HUES48 (cell line): ENCODE data around the gene CFAP74.

Experiments used
- H3K27ac ChIP-seq: one replicate; pipeline ENCODE4 v1.7.0; 2013; ENCODE audit warnings: low read depth, low read length, inconsistent platforms
- H3K27me3 ChIP-seq: 2 replicates; pipeline ENCODE4 v1.6.1; 2013; ENCODE audit warnings: mild to moderate bottlenecking, low read length; ENCODE audit not compliant: control insufficient read depth, insufficient read depth
- H3K36me3 ChIP-seq: 2 replicates; pipeline ENCODE4 v1.6.1; 2013; ENCODE audit warnings: low read length; ENCODE audit not compliant: control insufficient read depth, insufficient read depth
- H3K4me1 ChIP-seq: 2 replicates; pipeline ENCODE4 v1.6.1; 2013; ENCODE audit warnings: mild to moderate bottlenecking, low read length; ENCODE audit not compliant: control insufficient read depth, insufficient read depth
- H3K4me3 ChIP-seq: 2 replicates; pipeline ENCODE4 v1.5.1; 2013; ENCODE audit warnings: mild to moderate bottlenecking, low read depth, low read length
- H3K9ac ChIP-seq: 2 replicates; pipeline ENCODE4 v1.6.1; 2013; ENCODE audit warnings: mild to moderate bottlenecking, low read depth, low read length, moderate library complexity
- H3K9me3 ChIP-seq: 2 replicates; pipeline ENCODE4 v1.6.1; 2013; ENCODE audit warnings: low read length; ENCODE audit not compliant: control insufficient read depth, insufficient read depth

CFAP74 gene

DNA sequence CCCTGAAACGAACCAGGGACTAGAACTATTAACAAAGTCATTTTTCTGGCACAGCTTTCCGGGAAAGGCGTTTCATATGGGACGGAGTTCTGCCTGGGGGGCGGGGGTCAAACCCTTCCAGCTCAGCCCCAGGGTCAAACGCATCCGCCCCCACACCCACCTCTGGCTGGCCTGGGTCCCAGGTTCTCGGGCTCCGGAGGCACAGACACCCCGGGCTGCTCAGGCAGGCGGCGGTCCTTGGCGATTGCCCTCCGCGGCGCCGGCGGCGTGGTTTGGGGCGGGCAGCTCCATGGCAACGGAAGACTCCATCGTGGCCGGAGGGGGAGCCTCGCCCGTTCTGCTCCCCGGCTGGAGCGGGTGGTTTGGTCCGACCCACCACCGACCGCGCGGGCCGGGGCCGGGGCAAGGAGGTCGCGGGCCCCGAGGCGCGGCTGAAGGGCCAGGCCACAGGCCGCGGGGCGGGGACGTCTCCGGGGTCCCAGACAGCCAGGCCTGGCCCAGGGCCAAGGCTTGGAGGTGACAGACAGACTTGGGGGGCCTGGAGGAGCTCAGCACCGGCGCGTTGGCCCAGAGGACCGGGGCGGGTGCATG lies at the start of gene CFAP74:
TSS of gene CFAP74 (minus strand) at position 246 of the 591 bp plus-strand sequence. CDS start 12,830 bp downstream, outside the sequence.
- H3K9ac ChIP-seq, result no peak within 1 kb of the TSS
- H3K27me3 ChIP-seq, result peaks cover 6% of the 10 kb centered on the region
- no peaks in the 10 kb centered on the region for H3K4me1 ChIP-seq
- no peaks in the 10 kb centered on the region for H3K36me3 ChIP-seq
- peak within 1 kb of the TSS; percentile 55; the same call in 1 of the 2 replicates for H3K4me3 ChIP-seq
- H3K9me3 ChIP-seq, result no peaks in the 10 kb centered on the region
- H3K27ac ChIP-seq, result no peak within 1 kb of the TSS

DNA sequence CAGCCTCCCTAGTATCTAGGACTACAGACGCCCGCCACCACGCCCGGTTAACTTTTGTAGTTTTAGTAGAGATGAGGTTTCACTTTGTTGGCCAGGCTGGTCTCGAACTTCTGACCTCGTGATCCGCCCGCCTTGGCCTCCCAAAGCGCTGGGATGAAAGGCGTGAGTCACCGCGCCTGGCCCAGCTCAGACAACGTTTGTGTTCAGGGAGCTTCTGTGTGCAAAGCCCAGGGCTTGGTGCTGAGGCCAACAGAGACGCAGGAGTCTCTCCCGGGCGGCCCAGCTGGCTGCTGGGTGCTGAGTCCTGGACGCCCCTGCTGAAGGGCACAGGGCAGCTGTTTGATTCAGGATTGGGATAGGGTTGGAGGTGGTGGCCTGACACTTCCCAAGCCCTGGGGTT lies 49.6 kb upstream of the CFAP74 start:
- H3K4me1 ChIP-seq, result peaks cover under 1% of the 10 kb centered on the region; the same call in 1 of the 2 replicates
- H3K27ac ChIP-seq, result no peak overlapping the region
- no peaks in the 10 kb centered on the region for H3K27me3 ChIP-seq
- no peak overlapping the region for H3K4me3 ChIP-seq
- no peaks in the 10 kb centered on the region for H3K9me3 ChIP-seq
- H3K9ac ChIP-seq, result no peak overlapping the region
- H3K36me3 ChIP-seq, result peaks cover 20% of the 10 kb centered on the region

DNA sequence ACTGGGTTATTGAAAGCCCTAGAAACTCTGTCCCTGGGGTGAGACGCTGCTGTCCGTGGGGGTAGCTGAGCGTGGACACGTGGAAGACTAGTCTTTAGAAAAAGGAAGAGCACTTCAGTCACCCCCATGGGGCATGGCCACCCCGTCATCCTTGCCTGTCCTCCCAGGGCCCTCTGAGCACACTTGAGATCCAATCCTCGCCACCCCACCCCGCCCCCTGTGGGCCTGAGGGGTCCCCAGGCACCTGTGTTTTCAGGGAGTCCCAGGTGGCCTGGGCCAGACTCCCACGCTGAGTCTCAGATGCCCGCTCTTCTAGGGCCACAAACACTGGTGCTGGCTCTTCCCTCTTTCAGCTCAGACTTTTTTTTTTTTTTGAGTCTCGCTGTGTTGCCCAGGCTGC lies 49.2 kb upstream of the CFAP74 start:
- Histone ChIP-seq H3K9ac (no peak overlapping the region), H3K4me1 (peaks cover 5% of the 10 kb centered on the region; the same call in 1 of the 2 replicates), H3K4me3 (no peak overlapping the region), H3K9me3 (no peaks in the 10 kb centered on the region), H3K36me3 (peaks cover 20% of the 10 kb centered on the region), H3K27ac (no peak overlapping the region), H3K27me3 (no peaks in the 10 kb centered on the region)

GRCh38 chr1:2052054-2052679 lies 48.6 kb upstream of the CFAP74 start:
- Histone ChIP-seq H3K9me3 (no peaks in the 10 kb centered on the region), H3K4me1 (peaks cover 11% of the 10 kb centered on the region), H3K27me3 (no peaks in the 10 kb centered on the region), H3K9ac (no peak overlapping the region), H3K4me3 (peak overlapping the region; percentile 83; the same call in 1 of the 2 replicates), H3K36me3 (peaks cover 16% of the 10 kb centered on the region), H3K27ac (no peak overlapping the region)

DNA sequence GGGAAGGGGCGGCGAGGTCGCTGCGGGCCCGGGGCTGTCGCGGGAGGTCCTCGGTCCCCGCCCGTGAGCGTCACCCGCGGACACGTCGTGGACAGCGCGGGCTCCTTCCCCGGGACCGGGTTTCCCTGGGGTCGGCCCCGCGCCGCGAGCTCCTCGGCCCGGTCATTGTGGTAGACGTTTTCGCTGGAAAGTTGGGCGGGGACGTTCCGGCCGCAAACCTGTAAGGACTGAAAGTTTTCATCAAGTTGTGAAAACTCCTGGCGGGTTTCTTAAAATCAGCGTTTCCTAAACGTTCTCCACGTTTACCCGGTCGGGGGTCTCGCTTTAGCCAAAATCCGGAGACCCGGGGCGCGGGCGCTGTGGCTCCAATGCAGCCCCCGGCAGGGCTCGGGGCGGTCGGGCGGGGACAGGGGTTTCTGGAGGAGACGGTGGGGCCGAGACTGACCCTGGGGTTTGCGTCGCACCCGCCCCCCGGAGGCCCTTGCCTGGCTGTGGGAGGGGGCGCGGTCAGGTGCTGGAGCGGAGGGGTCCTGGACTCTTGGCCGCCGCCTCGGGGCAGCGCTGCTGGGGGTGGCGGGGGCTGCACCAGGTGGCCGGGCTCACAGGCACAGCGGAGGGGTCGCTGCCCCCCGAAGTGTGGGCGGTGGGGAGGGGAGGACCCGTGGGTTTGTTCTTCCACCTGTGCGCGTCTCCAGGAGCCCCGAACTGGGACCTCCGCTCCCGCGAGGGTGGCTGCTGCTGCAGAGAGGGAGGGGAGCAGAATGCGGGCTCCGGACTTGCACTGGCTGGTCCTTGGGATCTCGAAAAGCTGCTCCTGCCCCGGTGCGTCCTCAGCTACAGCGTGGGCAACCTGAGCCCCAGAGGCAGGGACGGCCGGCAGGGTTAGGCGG lies 47.5 kb upstream of the CFAP74 start:
- no peak overlapping the region; the same call in 1 of the 2 replicates for H3K9ac ChIP-seq

GRCh38 chr1:2050461-2050792 lies 46.8 kb upstream of the CFAP74 start:
- no peak overlapping the region; the same call in 1 of the 2 replicates for H3K9ac ChIP-seq
- no peak overlapping the region for H3K27ac ChIP-seq
- H3K36me3 ChIP-seq, result peaks cover 3% of the 10 kb centered on the region
- H3K4me1 ChIP-seq, result peaks cover 17% of the 10 kb centered on the region
- H3K27me3 ChIP-seq, result no peaks in the 10 kb centered on the region; the same call in 1 of the 2 replicates
- H3K9me3 ChIP-seq, result no peaks in the 10 kb centered on the region
- H3K4me3 ChIP-seq, result peak overlapping the region; percentile 83

More for the DNA sequence above, 47.5 kb upstream of the CFAP74 start:
- Histone ChIP-seq H3K4me1 (peaks cover 17% of the 10 kb centered on the region), H3K27ac (no peak overlapping the region), H3K36me3 (peaks cover 9% of the 10 kb centered on the region), H3K27me3 (no peaks in the 10 kb centered on the region), H3K9me3 (no peaks in the 10 kb centered on the region), H3K4me3 (peak overlapping the region; percentile 83)

- no peaks in the 10 kb centered on the region; the same call in none of the 2 replicates for H3K27me3 ChIP-seq
- H3K9ac ChIP-seq, result peak within 1 kb of the TSS; percentile 85
- no peaks in the 10 kb centered on the region for H3K9me3 ChIP-seq
- H3K36me3 ChIP-seq, result no peaks in the 10 kb centered on the region
- peak within 1 kb of the TSS; percentile 88 for H3K27ac ChIP-seq
- H3K4me1 ChIP-seq, result peaks cover 17% of the 10 kb centered on the region
- peak within 1 kb of the TSS; percentile 83 for H3K4me3 ChIP-seq
These were observed 46.3 kb upstream of the CFAP74 start, which contains the start of gene PRKCZ for GRCh38 chr1:2049718-2050431. Gene PRKCZ (plus strand): TSS chr1:2050411. CDS start chr1:2050631, 220 bp downstream.

GRCh38 chr1:2049225-2049717 lies 45.7 kb upstream of the CFAP74 start:
- H3K27ac ChIP-seq, result peak overlapping the region; percentile 88
- H3K4me3 ChIP-seq, result peak overlapping the region; percentile 81
- H3K27me3 ChIP-seq, result no peaks in the 10 kb centered on the region; the same call in none of the 2 replicates
- peak overlapping the region; percentile 85; the same call in 1 of the 2 replicates for H3K9ac ChIP-seq
- peaks cover 17% of the 10 kb centered on the region for H3K4me1 ChIP-seq
- H3K9me3 ChIP-seq, result no peaks in the 10 kb centered on the region
- no peaks in the 10 kb centered on the region for H3K36me3 ChIP-seq

DNA sequence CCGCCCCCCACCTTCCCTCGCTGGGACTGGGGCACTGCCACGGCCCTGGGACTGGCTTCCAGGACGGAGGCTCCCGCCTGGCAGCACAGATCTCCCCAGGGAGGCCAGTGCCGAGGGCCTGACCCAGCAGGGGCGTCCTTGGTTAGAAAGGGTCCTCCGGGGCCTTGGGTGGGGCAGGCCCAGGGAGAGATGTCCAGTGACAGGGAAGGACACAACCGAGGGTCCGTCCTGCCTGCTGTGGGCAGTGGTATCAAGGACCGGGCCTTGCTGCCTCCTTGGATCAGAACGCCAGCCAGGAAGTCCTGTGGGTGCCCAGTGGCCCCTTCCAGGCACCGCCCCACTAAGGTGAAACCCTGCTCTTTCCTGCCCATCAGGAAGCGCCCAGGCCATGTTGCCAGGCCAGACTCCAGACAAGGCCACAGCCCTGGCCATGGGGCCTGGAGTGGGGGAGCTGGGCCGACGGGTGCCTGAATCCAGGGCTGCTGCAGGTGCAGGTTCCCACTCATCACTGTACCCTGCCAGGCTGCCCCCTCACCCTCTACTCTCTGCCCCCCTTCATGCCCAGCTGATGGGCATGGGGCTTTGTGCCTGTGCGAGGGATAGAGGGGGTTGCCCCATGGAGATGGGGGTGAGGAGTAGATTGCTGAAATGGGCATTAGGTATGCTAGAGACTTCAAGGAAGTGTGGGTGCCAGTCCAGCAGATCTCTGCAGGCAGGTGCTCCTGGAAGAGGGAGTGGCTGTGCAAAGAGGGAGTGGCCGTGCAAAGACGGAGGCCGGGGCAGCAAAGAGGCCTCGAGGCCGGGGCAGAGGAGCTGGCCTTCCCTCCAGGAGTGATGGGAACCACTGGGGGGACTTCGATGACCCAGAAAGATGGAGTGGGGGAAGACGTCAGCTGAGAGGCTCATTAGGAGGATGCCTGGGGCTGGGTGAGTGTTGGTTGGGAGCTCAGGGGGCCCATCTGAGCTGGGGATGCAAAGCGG lies 44.5 kb upstream of the CFAP74 start:
- no peak overlapping the region for H3K9ac ChIP-seq
- H3K27me3 ChIP-seq, result peaks cover 3% of the 10 kb centered on the region
- peaks cover 17% of the 10 kb centered on the region for H3K4me1 ChIP-seq
- no peak overlapping the region for H3K4me3 ChIP-seq
- H3K9me3 ChIP-seq, result no peaks in the 10 kb centered on the region
- H3K36me3 ChIP-seq, result no peaks in the 10 kb centered on the region
- no peak overlapping the region for H3K27ac ChIP-seq
